ENCODE measurements around the gene GAB2.

DNA sequence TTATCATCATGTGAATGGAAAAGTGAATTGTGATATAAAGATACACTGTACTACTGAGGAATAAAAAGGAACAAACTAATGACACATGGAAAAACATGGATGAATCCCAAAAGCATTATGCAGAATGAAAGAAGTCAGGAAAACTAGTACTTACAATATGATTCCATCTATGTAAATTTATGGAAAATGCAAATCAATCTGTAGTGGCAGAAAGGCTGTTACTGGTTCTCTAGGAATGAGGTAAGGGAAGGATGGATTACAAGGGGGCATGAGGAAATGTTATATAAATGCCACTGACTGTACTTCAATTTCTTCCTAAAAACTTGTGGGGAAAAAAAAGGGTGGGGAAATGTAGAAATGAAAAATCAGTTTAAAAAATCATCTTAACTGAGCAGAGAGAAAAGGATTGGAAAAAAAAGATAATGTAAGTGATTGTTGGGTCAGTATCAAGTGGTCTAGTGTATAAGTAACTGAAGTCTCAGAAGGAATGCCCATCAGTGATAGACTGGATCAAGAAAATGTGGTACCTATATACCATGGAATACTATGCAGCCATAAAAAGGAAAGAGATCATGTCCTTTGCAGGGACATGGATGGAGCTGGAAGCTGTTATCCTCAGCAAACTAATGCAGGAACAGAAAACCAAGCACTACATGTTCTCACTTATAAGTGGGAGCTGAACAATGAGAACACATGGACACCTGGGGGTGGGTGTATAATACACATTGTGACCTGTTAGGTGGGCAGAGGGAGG, 180.2 kb downstream of the GAB2 start:
- TF ChIP-seq, protein P1, sequence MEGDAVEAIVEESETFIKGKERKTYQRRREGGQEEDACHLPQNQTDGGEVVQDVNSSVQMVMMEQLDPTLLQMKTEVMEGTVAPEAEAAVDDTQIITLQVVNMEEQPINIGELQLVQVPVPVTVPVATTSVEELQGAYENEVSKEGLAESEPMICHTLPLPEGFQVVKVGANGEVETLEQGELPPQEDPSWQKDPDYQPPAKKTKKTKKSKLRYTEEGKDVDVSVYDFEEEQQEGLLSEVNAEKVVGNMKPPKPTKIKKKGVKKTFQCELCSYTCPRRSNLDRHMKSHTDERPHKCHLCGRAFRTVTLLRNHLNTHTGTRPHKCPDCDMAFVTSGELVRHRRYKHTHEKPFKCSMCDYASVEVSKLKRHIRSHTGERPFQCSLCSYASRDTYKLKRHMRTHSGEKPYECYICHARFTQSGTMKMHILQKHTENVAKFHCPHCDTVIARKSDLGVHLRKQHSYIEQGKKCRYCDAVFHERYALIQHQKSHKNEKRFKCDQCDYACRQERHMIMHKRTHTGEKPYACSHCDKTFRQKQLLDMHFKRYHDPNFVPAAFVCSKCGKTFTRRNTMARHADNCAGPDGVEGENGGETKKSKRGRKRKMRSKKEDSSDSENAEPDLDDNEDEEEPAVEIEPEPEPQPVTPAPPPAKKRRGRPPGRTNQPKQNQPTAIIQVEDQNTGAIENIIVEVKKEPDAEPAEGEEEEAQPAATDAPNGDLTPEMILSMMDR (IDR thresholded peaks at IDR 0.05), result no peak
- no peak for TF ChIP-seq EZH2 (IDR thresholded peaks at IDR 0.05; ENCODE audit: borderline replicate concordance, insufficient read depth, low read depth, low read length, poor library complexity, severe bottlenecking)
